HPDE6-E6E7 (cell line): ENCODE results near the gene GAMT.
"Not testable (repeated sequence)": the region's sequence is repeated elsewhere in the genome, so short reads cannot be mapped to it uniquely, and the experiment has no call there.

ENCODE experiments used
- DNase-seq: peaks from one replicate; pipeline ENCODE4 v3.0.0; 2011; ENCODE audit warnings: missing footprints; ENCODE audit errors: extremely low spot score

Gene GAMT

GRCh38 chr19:1401138-1401888 is at the start of gene GAMT:
Gene GAMT, minus strand, starts transcription at chr19:1401542. Its CDS starts 66 bp downstream, at chr19:1401476.
- no peak for DNase-seq

- no peak for DNase-seq
Measured at GRCh38 chr19:1449467-1450442, 48.4 kb upstream of the GAMT start, which contains the start of gene APC2. Gene APC2, plus strand, starts transcription at chr19:1450121. Its CDS starts 2,881 bp downstream, at chr19:1453002.

GRCh38 chr19:1447944-1448343 is 46.6 kb upstream of the GAMT start:
- no peak for DNase-seq

DNA sequence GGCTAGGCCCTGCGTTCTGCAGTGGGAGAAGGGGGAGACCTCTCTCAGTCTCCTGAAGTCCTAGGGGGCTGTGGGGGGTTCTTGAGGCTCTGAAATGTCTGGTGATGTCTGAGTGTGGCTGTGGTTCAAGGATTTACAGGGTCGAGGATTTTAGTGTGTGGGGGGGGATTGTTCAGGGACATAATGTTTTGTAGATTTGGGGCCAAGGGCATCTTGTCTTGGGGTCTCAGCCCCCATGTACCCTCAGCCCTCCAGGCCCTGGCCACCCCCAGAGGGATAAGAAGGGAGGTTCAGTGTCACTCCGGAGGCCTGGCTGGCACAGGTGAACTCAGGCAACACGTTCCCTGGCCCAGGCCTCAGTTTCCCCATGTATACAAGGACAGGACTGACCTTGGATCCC is 46.2 kb upstream of the GAMT start:
- no peak for DNase-seq

- DNase-seq: no peak
Measured at GRCh38 chr19:1446713-1447481, 45.6 kb upstream of the GAMT start.

- no peak for DNase-seq
Measured at GRCh38 chr19:1445932-1446712, 44.8 kb upstream of the GAMT start.

- DNase-seq: no peak
Measured at GRCh38 chr19:1445185-1445931, 44.0 kb upstream of the GAMT start.

DNA sequence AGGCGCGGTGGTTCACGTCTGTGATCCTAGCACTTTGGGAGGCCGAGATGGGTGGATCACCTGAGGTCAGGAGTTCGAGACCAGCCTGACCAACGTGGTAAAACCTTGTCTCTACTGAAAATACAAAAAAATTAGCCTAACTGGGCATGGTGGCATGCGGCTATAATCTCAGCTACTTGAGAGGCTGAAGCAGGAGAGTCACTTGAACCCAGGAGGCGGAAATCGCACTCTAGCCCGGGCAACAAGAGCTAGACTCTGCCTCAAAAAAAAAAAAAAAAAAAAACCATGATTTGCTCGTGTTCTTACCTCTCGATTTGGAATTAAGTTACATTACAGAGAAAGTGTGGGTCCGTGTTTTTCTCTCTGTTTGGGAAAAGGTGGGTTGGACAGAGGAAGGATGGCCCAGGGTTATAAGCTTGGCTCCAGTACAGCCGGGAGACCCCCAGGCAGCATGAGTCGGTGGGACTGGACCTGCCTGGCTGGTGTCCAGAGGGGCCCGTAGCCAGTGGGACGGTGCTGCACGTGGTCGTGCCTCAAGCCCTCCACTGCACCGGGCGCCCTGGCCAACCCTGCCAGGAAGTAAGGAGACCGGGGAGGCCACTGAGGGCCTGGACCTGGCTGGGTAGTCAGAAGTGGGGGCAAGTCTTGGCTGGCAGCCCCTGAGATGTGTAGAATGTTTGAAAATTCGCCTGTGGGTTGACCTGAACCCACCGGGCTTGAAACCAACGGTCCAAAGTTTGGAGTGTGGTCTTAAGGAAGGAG is 40.5 kb upstream of the GAMT start:
- no peak for DNase-seq

DNA sequence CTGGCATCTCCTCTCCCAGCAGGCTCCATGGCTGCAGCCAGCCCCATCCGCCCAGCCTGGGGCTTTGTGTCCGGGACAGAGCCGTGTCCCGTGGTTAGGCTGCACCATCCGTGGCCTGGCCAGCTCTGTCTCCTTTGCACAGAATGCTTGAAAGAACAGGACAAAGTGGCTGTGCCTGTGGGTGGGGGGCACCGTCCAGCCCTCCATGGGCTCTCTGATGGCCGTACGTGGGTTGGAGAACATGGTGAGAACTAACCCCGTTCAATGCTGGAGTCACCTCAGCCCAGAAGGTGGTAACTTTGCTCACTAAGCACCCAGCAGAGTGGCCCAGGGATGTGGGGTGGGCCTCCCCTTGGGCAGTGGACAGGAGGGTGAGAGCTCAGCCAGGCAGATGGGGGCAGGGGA is 39.7 kb upstream of the GAMT start:
- DNase-seq: no peak

DNA sequence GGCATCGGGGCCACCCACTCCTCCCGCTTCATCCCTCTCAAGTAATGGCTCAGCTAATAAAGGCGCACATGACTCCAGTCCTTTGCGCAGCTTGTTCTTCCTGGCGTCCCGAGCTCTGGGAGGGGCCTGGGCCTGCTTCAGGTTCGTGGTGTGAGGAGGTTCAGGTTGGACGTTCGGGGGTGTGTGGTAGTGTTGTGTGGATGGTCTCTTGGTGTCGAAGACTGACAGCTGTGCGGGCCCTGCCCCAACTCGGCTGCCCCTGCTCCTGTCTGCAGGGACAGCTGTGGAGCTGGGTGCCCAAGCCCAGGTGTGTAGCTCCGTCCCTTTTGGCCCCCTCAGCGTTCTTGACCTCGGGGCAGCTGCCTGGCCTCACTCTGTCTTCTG is 39.1 kb upstream of the GAMT start:
- DNase-seq: no peak

DNA sequence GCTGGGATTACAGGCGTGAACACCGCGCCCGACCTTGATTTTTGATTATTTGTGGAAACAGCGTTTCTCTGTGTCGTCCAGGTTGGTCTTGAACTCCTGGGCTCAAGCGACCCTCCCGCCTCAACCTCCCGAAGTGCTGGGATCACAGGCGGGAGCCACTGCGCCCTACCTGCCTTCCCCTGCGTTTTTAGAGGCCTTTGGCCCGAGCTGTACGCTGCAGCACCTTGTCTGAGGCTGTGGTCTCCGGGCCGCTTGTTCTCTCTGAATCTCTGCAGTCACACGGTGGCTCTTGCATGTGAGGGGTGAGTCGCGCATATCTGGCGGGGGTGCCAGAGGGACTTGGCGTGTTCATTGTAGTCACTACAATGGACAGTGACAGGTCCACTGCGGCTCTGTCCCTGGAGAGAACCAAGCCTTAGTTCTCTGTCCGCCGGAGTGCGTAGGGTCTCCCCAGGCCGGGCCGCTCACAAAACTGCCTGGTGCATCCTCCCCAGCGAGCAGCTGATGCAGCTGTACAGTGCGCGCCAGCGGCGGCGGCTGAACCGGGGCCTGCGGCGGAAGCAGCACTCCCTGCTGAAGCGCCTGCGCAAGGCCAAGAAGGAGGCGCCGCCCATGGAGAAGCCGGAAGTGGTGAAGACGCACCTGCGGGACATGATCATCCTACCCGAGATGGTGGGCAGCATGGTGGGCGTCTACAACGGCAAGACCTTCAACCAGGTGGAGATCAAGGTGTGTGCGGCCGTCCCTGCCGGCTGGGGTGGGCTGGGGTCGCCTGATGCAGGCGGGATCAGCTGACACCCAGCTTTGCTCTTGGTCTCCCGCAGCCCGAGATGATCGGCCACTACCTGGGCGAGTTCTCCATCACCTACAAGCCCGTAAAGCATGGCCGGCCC is 38.4 kb upstream of the GAMT start:
- not testable (repeated sequence) for DNase-seq

DNA sequence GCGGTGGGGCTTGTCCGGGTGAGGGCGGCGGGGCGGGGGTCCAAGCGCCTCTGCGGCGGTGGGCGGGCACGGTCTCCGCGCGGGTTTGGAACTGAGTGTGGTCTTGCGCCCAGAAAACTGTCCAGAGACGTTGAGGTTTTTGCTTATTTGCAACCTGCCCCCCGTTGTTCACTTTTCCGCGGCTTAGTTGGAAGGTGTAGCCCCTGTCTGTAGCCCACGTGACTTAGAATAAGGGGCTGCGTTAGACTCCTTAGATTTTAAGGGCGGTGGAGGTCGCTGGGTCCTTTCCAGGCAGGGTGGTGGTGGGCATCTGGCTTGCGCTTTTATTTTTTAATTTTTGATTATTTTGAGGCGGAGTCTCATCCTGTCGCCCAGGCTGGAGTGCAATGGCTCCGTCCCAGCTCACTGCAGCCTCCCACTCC is 37.6 kb upstream of the GAMT start:
- no peak for DNase-seq

DNA sequence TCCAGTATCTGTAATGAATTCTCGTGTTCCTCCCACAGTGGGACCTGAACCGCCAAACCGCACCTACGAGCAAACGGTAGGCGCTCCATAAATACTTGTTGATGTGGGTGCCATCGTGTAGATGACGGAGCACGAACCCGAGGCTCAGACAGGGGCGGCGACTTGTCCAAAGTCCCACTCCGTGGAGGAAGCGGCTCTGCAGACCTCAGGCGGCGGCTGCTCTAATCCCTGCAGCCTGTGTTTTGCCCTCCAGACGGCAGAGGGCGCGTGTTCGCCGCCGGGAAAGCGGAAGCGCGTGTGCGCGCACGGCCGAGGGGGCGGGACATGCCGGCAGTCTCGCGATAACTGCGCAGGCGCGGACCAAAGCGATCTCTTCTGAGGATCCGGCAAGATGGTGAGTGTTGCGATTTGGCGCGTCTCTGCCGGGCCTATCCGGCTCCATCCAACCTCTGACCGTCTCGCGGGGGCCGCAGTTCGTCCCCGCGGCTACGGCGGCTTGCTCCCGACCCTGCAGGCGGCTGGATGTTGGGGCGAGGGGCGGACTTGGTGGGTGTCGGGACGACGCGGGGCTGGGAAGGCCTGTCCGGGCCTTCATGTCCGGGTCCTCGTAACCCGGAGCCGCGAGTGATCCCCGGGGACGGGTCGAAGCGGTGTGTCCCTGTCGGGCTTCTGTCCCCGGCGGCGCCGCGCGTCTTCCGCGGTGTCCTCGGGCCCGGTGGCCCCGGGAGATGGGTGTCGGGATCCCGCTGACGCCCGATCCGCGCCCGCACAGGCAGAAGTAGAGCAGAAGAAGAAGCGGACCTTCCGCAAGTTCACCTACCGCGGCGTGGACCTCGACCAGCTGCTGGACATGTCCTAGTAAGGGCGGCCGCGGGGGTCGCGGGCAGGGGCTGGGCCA is 36.9 kb upstream of the GAMT start, which contains the start of gene RPS15:
Gene RPS15 (plus strand): TSS at position 362 of the 898 bp plus-strand sequence. CDS start 30 bp downstream, at position 392.
- peak; percentile 82 for DNase-seq

DNA sequence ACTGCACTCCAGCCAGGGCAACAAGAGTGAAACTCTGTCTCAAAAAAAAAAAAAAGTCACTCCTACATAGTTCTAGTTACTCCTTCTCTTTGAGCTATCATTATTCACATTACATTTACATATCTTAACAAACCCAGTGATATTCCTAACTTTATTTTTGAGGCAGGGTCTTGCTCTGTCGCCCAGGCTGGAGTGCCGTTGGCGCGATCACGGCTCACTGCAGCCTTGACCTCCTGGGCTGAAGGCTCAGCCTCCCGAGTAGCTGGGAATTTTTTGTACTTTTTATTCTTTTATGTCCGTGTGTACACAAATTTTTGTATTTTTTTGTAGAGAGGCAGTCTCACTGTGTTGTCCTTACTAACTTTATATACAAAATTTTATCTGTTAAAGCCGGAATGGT is 36.3 kb upstream of the GAMT start:
- DNase-seq: no peak

DNA sequence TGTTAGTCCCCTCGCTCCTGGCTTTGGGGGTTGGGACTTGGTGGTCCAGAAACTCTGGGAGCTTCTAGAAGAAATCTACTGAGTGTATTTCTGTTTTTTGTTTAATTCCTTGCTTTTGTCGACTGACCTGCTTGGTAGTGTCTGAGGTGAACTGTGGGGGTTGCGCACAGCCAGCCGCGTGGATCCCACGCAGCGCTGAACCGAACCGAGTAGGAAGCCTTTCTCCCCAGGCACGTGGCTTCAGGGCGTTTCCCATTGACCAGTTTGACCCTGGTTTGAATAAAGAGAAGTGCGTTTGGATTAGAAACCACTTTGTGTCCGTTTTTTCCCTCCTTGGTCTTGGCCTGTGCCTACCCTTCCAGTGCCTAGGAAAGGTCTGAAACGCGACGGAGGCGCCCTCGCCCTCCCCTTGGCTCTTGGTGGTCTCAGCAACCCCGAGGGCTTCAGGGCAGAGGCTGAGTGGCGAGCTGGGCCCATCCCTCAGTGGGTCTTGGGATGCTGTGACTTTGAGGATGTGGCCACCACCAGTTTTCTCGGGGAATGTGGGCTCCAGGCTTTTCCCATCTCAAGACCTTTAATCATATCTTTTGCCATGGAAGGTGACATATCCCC is 34.1 kb upstream of the GAMT start:
- no peak for DNase-seq

GRCh38 chr19:1434577-1435060 is 33.3 kb upstream of the GAMT start:
- DNase-seq: no peak

- DNase-seq: no peak
Measured at GRCh38 chr19:1434040-1434366, 32.7 kb upstream of the GAMT start.
